Pancreas (tissue), 10 donors: ENCODE data around the gene NXPH1. TPM values are rescaled to one million over a fixed set of nuclear protein-coding genes. Genes with fewer than 3 reads are reported as not detected.

Experiments
- ATAC-seq, 4 donors: fragments of 200-7000 bp; cut with Tn5 transposase; one replicate each; pipeline versions ENCODE4 v1.8.0 to v1.9.1; 2020; ENCODE audit warnings: mild to moderate bottlenecking in 4 of 4, moderate library complexity in 4 of 4
- DNase-seq, 6 donors: peaks; one replicate each; pipeline ENCODE4 v3.0.0-alpha.2; 2020
- FAIRE-seq: peaks from 2 replicates; lab custom pipeline; 2012; peaks lifted over from hg19 to GRCh38; lab: Jason Lieb, UNC
- H3K27ac ChIP-seq, 4 donors: fragments of 200-600 bp; sonication (generic); 1 replicate in 3 of 4; 2 replicates in 1 of 4; pipeline versions ENCODE4 v1.5.0 to v1.8.0; 2020
- H3K27me3 ChIP-seq, 4 donors: fragments of 200-600 bp; one replicate each; pipeline ENCODE4 v1.8.0; 2021
- H3K36me3 ChIP-seq, 3 donors: fragments of 200-600 bp; sonication (generic) in 1 of 3; one replicate each; pipeline versions ENCODE4 v1.5.0 to v1.8.0; 2020 to 2021
- H3K4me1 ChIP-seq, 3 donors: fragments of 200-600 bp; one replicate each; pipeline ENCODE4 v1.8.0; 2021
- H3K4me3 ChIP-seq, 4 donors: fragments of 200-600 bp; sonication (generic) in 2 of 4; one replicate each; pipeline versions ENCODE4 v1.5.0 to v1.8.0; 2020 to 2021
- H3K9me3 ChIP-seq, 4 donors: fragments of 200-600 bp; one replicate each; pipeline ENCODE4 v1.8.0; 2021
- CTCF ChIP-seq, 4 donors: fragments of 200-600 bp; sonication (generic) in 3 of 4; IDR thresholded peaks; one replicate each; pipeline versions ENCODE4 v1.5.0 to v1.8.0; 2021; ENCODE audit warnings: antibody characterized with exemption in 4 of 4
- WGBS, 2 donors: extraction: QIAGEN DNeasy Blood & Tissue Kit; methylation state at CpG; one replicate each; pipeline ENCODE4 v1.1.7; 2013; 5-methylcytosine and 5-hydroxymethylcytosine counted together
- intact Hi-C, 3 donors: fragments of 100-400 bp; cut with DNase I; formaldehyde crosslinking; loops; one replicate each; pipeline versions ENCODE4 v1.11.1 to v1.14.2; 2022
- polyA plus RNA-seq, 2 donors: library from polyadenylated mRNA; stranded (reverse); fragments of 200-250 nt; gene quantifications; one replicate each; pipeline ENCODE4 v1.2.3, GENCODE V29; 2013
- total RNA-seq, 6 donors: library from RNA; stranded (reverse); fragmentation: NEBNext Ultra II Directional in 4 of 6; extraction: Animal tissue kit (Norgen Biotek cat#: 25700) in 4 of 6; gene quantifications; one replicate each; pipeline versions ENCODE4 v1.2.1 to v1.2.4, GENCODE V29; 2021 to 2023
- donor health status: healthy with polysubstance abuse.
- donor health status: DM: no; HTN: no; CAD: no; lungs with moderate emphysema.
- donor health status: DM: no; HTN: no; CAD: no.
- donor health status: control.
- donor health status: control.
- donor health status: Bipolar disorder and iron deficiency.
- donor health status: DM: yes; HTN: yes; CAD: no.
- donor health status: DM: no; HTN: no; CAD: no.
- donor health status: DM: no; HTN: no; CAD: no.
- donor health status: DM: yes; HTN: yes; CAD: no.

Gene NXPH1
- total and polyA plus RNA-seq, 8 donors, result not detected

GRCh38 chr7:8781166-8781565 lies 347.8 kb downstream of the NXPH1 start:
- intact Hi-C loops, result no loop called here

GRCh38 chr7:8783229-8783628 lies 349.8 kb downstream of the NXPH1 start:
- TF ChIP-seq CTCF (IDR thresholded peaks at IDR 0.05), result no peak
- no peaks in the 10 kb centered on the region for H3K36me3 ChIP-seq
- intact Hi-C loops, result no loop called here
- ATAC-seq (no peak), FAIRE-seq (no peak), DNase-seq (no peak)
- no peak overlapping the region for H3K27ac ChIP-seq
- 23 to 31% methylated on average over 2 of the region's 2 CpGs for WGBS, 2 donors
- H3K4me3 ChIP-seq, result no peak overlapping the region
- no peaks in the 10 kb centered on the region for H3K9me3 ChIP-seq
- no peaks in the 10 kb centered on the region for H3K27me3 ChIP-seq
- no peaks in the 10 kb centered on the region for H3K4me1 ChIP-seq

More at GRCh38 chr7:8781166-8781565, 347.8 kb downstream of the NXPH1 start:
- Histone ChIP-seq H3K36me3 (no peaks in the 10 kb centered on the region), H3K27me3 (no peaks in the 10 kb centered on the region), H3K27ac (no peak overlapping the region), H3K4me3 (no peak overlapping the region), H3K9me3 (peaks cover 0 to 1% (median 0%) of the 10 kb centered on the region in 4 donors), H3K4me1 (no peaks in the 10 kb centered on the region)
- FAIRE-seq (no peak), ATAC-seq (no peak), DNase-seq (no peak)
- no peak for TF ChIP-seq CTCF (IDR thresholded peaks at IDR 0.05)

GRCh38 chr7:8785081-8785480 lies 351.7 kb downstream of the NXPH1 start:
- H3K36me3 ChIP-seq, result no peaks in the 10 kb centered on the region
- TF ChIP-seq CTCF (IDR thresholded peaks at IDR 0.05), result no peak
- H3K4me3 ChIP-seq, result no peak overlapping the region
- H3K9me3 ChIP-seq, result no peaks in the 10 kb centered on the region
- no peaks in the 10 kb centered on the region for H3K27me3 ChIP-seq
- ATAC-seq (no peak), DNase-seq (no peak), FAIRE-seq (no peak)
- intact Hi-C loops, result no loop called here
- H3K4me1 ChIP-seq, result no peaks in the 10 kb centered on the region
- no peak overlapping the region for H3K27ac ChIP-seq

- TF ChIP-seq CTCF (IDR thresholded peaks at IDR 0.05), result no peak
- H3K4me3 ChIP-seq, result no peak overlapping the region
- no peaks in the 10 kb centered on the region for H3K36me3 ChIP-seq
- no peaks in the 10 kb centered on the region for H3K27me3 ChIP-seq
- WGBS, 2 donors, result 87 to 96% methylated on average over 4 of the region's 4 CpGs
- H3K9me3 ChIP-seq, result no peaks in the 10 kb centered on the region
- no peaks in the 10 kb centered on the region for H3K4me1 ChIP-seq
- intact Hi-C loops, result no loop called here
- no peak for FAIRE-seq
- no peak overlapping the region for H3K27ac ChIP-seq
- no peak for ATAC-seq
- DNase-seq, result no peak
These were observed 367.6 kb downstream of the NXPH1 start for GRCh38 chr7:8800986-8801385.

Other genes with a start within 250 kb of the NXPH1 start
- gene ICA1, start 171.4 kb upstream of the NXPH1 start, total RNA-seq, result 10 to 100 TPM; 34.8 to 57.4 (median 50.4) TPM
- gene ICA1, start 171.4 kb upstream of the NXPH1 start, polyA plus RNA-seq, result 10 to 100 TPM; 35.8 to 74.4 TPM